Glutamatergic neuron (in vitro differentiated cells): ENCODE measurements around the gene MDFIC. TPM values are rescaled to one million over a fixed set of nuclear protein-coding genes. Genes with fewer than 3 reads are reported as not detected.

Source experiments
- DNase-seq: peaks from one replicate; pipeline ENCODE4 v3.0.0; 2022
- H3K27ac Mint-ChIP-seq: one replicate; pipeline ENCODE4 v1.8.0; 2020; ENCODE audit warnings: mild to moderate bottlenecking, mixed read lengths, inconsistent platforms; ENCODE audit not compliant: unreplicated experiment
- H3K27me3 Mint-ChIP-seq: one replicate; pipeline ENCODE4 v1.8.0; 2020; ENCODE audit warnings: mild to moderate bottlenecking, moderate library complexity, mixed read lengths, inconsistent platforms; ENCODE audit not compliant: unreplicated experiment
- H3K36me3 Mint-ChIP-seq: one replicate; pipeline ENCODE4 v1.8.0; 2020; ENCODE audit warnings: mild to moderate bottlenecking, mixed read lengths, inconsistent platforms; ENCODE audit not compliant: unreplicated experiment
- H3K4me1 Mint-ChIP-seq: one replicate; pipeline ENCODE4 v1.8.0; 2020; ENCODE audit warnings: mild to moderate bottlenecking, low read depth, mixed read lengths, inconsistent platforms; ENCODE audit not compliant: unreplicated experiment
- H3K4me3 Mint-ChIP-seq: one replicate; pipeline ENCODE4 v1.8.0; 2020; ENCODE audit warnings: mild to moderate bottlenecking, mixed read lengths, inconsistent platforms; ENCODE audit not compliant: unreplicated experiment
- H3K9me3 Mint-ChIP-seq: one replicate; pipeline ENCODE4 v1.8.0; 2020; ENCODE audit warnings: mild to moderate bottlenecking, moderate library complexity, mixed read lengths, inconsistent platforms; ENCODE audit not compliant: unreplicated experiment
- CTCF ChIP-seq: fragments of 200-600 bp; sonication (generic); IDR thresholded peaks from one replicate; pipeline ENCODE4 v1.5.0; 2021; ENCODE audit not compliant: partially characterized antibody, unreplicated experiment
- total RNA-seq: library from RNA; stranded (reverse); fragmentation: NEBNext Ultra II Directional; extraction: Animal tissue kit (Norgen Biotek cat#: 25700); gene quantifications from one replicate; pipeline ENCODE4 v1.2.1, GENCODE V29; 2021; ENCODE audit not compliant: unreplicated experiment

MDFIC gene
- total RNA-seq, 1 donor from 2014 or later = 0.10 TPM

GRCh38 chr7:114940220-114940619 is 18.3 kb downstream of the MDFIC start:
- TF ChIP-seq CTCF = no peak
- Mint-ChIP-seq H3K9me3 (no peaks in the 10 kb centered on the region), H3K27me3 (no peaks in the 10 kb centered on the region), H3K27ac (no peak overlapping the region), H3K4me1 (peaks cover 7% of the 10 kb centered on the region), H3K36me3 (no peaks in the 10 kb centered on the region), H3K4me3 (no peak overlapping the region)
- DNase-seq = no peak

- no peaks in the 10 kb centered on the region for H3K36me3 Mint-ChIP-seq
- no peak overlapping the region for H3K4me3 Mint-ChIP-seq
- peaks cover 7% of the 10 kb centered on the region for H3K4me1 Mint-ChIP-seq
- H3K9me3 Mint-ChIP-seq = no peaks in the 10 kb centered on the region
- no peak for TF ChIP-seq CTCF
- no peaks in the 10 kb centered on the region for H3K27me3 Mint-ChIP-seq
- no peak for DNase-seq
- H3K27ac Mint-ChIP-seq = no peak overlapping the region
Measured at GRCh38 chr7:114941692-114942091, 19.8 kb downstream of the MDFIC start.

- H3K27ac Mint-ChIP-seq = no peak overlapping the region
- TF ChIP-seq CTCF = no peak
- H3K9me3 Mint-ChIP-seq = no peaks in the 10 kb centered on the region
- H3K4me3 Mint-ChIP-seq = no peak overlapping the region
- no peak for DNase-seq
- peaks cover 7% of the 10 kb centered on the region for H3K4me1 Mint-ChIP-seq
- H3K27me3 Mint-ChIP-seq = no peaks in the 10 kb centered on the region
- H3K36me3 Mint-ChIP-seq = no peaks in the 10 kb centered on the region
Measured at GRCh38 chr7:114942446-114943175, 20.7 kb downstream of the MDFIC start.

GRCh38 chr7:114943530-114943929 is 21.6 kb downstream of the MDFIC start:
- H3K36me3 Mint-ChIP-seq = no peaks in the 10 kb centered on the region
- peaks cover 7% of the 10 kb centered on the region for H3K4me1 Mint-ChIP-seq
- no peak overlapping the region for H3K4me3 Mint-ChIP-seq
- no peaks in the 10 kb centered on the region for H3K9me3 Mint-ChIP-seq
- TF ChIP-seq CTCF = no peak
- no peak for DNase-seq
- H3K27me3 Mint-ChIP-seq = no peaks in the 10 kb centered on the region
- no peak overlapping the region for H3K27ac Mint-ChIP-seq

- TF ChIP-seq CTCF = no peak
- no peak for DNase-seq
- no peak overlapping the region for H3K4me3 Mint-ChIP-seq
Measured at GRCh38 chr7:114943953-114944744, 22.3 kb downstream of the MDFIC start.

More at GRCh38 chr7:114943953-114944744, 22.3 kb downstream of the MDFIC start:
- H3K4me1 Mint-ChIP-seq = peaks cover 7% of the 10 kb centered on the region
- H3K27ac Mint-ChIP-seq = peak overlapping the region; percentile 86
- H3K27me3 Mint-ChIP-seq = no peaks in the 10 kb centered on the region
- no peaks in the 10 kb centered on the region for H3K36me3 Mint-ChIP-seq
- no peaks in the 10 kb centered on the region for H3K9me3 Mint-ChIP-seq
